Measurements from ENCODE around the gene F11.

GRCh38 chr4:186291256-186291890, 25.4 kb downstream of the F11 start:
- TF ChIP-seq CTCF (IDR thresholded peaks at IDR 0.05), result no peak
- TF ChIP-seq ATF1 (CRISPR knock-in tag; IDR thresholded peaks at IDR 0.05), result no peak

Data from WTC11 (cell line).